Tibial nerve (tissue), 4 donors: ENCODE data around the gene IFIT3. TPM values are rescaled to one million over a fixed set of nuclear protein-coding genes. Genes with fewer than 3 reads are reported as not detected.

Source experiments
- DNase-seq, 2 donors: peaks; one replicate each; pipeline ENCODE4 v3.0.0-alpha.2; 2019; ENCODE audit warnings: low spot score in 2 of 2
- H3K27ac ChIP-seq, 4 donors: fragments of 200-600 bp; sonication (generic) in 3 of 4; one replicate each; pipeline ENCODE4 v1.5.1; 2017 to 2019; ENCODE audit warnings: mild to moderate bottlenecking in 1 of 4
- H3K27me3 ChIP-seq, 2 donors: fragments of 200-600 bp; sonication (generic) in 1 of 2; one replicate each; pipeline versions ENCODE4 v1.5.1 to v1.6.0; 2017 to 2019
- H3K36me3 ChIP-seq, 3 donors: fragments of 200-600 bp; sonication (generic); one replicate each; pipeline ENCODE4 v1.5.1; 2018 to 2019
- H3K4me1 ChIP-seq, 4 donors: fragments of 200-600 bp; sonication (generic) in 3 of 4; one replicate each; pipeline ENCODE4 v1.5.1; 2017 to 2019
- H3K4me3 ChIP-seq, 4 donors: fragments of 200-600 bp; sonication (generic) in 3 of 4; one replicate each; pipeline ENCODE4 v1.5.1; 2017 to 2019; ENCODE audit warnings: mild to moderate bottlenecking in 1 of 4, moderate library complexity in 1 of 4
- H3K9me3 ChIP-seq, 4 donors: fragments of 200-600 bp; sonication (generic) in 3 of 4; one replicate each; pipeline ENCODE4 v1.5.1; 2017 to 2019
- CTCF ChIP-seq, 5 experiments: fragments of 200-600 bp in 3 of 5; fragments of 450-650 bp in 2 of 5; sonication (generic) in 3 of 5; IDR thresholded peaks; one replicate each; pipeline ENCODE4 v1.5.1; 2016 to 2019; ENCODE audit warnings: antibody characterized with exemption in 5 of 5, mild to moderate bottlenecking in 3 of 5, moderate library complexity in 2 of 5
- EP300 ChIP-seq, 2 donors: sonication (generic); formaldehyde crosslinking; IDR thresholded peaks; one replicate each; pipeline ENCODE4 v1.6.1; 2017; ENCODE audit warnings: antibody characterized with exemption in 2 of 2, mild to moderate bottlenecking in 1 of 2
- POLR2A ChIP-seq, 2 donors: fragments of 450-650 bp; IDR thresholded peaks; one replicate each; pipeline ENCODE4 v1.6.1; 2017; ENCODE audit warnings: antibody characterized with exemption in 2 of 2, mild to moderate bottlenecking in 2 of 2, moderate library complexity in 2 of 2
- WGBS, 2 donors: methylation state at CpG; one replicate each; pipeline ENCODE4 v1.1.5; 2018; 5-methylcytosine and 5-hydroxymethylcytosine counted together
- total RNA-seq, 4 donors: library from RNA; depleted of rRNA; stranded (reverse); fragments of >200 nt; gene quantifications; one replicate each; pipeline ENCODE4 v1.1.0, GENCODE V29; 2016

Gene IFIT3
- total RNA-seq, 4 donors from 2014 or later = 7.2 to 24.9 (median 17.6) TPM

GRCh38 chr10:89357096-89357495 is 29.3 kb downstream of the IFIT3 start:
- H3K36me3 ChIP-seq = no peaks in the 10 kb centered on the region
- WGBS, 2 donors = 65 to 78% methylated on average over 1 of the region's 1 CpG
- H3K9me3 ChIP-seq = no peaks in the 10 kb centered on the region
- H3K27ac ChIP-seq = peak overlapping the region in 1 of 4 donors; percentile 9
- no peak for DNase-seq
- no peaks in the 10 kb centered on the region for H3K27me3 ChIP-seq
- H3K4me1 ChIP-seq = peaks cover 0 to 10% (median 5%) of the 10 kb centered on the region in 4 donors
- no peak overlapping the region for H3K4me3 ChIP-seq
- TF ChIP-seq CTCF (IDR thresholded peaks at IDR 0.05) (no peak), EP300 (IDR thresholded peaks at IDR 0.05) (no peak), POLR2A (IDR thresholded peaks at IDR 0.05) (no peak)

GRCh38 chr10:89357975-89358374 is 30.2 kb downstream of the IFIT3 start:
- Histone ChIP-seq H3K36me3 (no peaks in the 10 kb centered on the region), H3K27me3 (no peaks in the 10 kb centered on the region), H3K9me3 (no peaks in the 10 kb centered on the region), H3K27ac (no peak overlapping the region), H3K4me3 (no peak overlapping the region), H3K4me1 (peaks cover 0 to 2% (median under 1%) of the 10 kb centered on the region in 4 donors)
- WGBS, 2 donors = 85 to 89% methylated on average over 2 of the region's 2 CpGs
- TF ChIP-seq POLR2A (IDR thresholded peaks at IDR 0.05) (no peak), CTCF (IDR thresholded peaks at IDR 0.05) (no peak), EP300 (IDR thresholded peaks at IDR 0.05) (no peak)
- no peak for DNase-seq

GRCh38 chr10:89360157-89360556 is 32.4 kb downstream of the IFIT3 start:
- Histone ChIP-seq H3K4me1 (no peaks in the 10 kb centered on the region), H3K27me3 (no peaks in the 10 kb centered on the region), H3K36me3 (no peaks in the 10 kb centered on the region), H3K4me3 (no peak overlapping the region), H3K9me3 (no peaks in the 10 kb centered on the region), H3K27ac (no peak overlapping the region)
- DNase-seq = no peak
- TF ChIP-seq CTCF (IDR thresholded peaks at IDR 0.05) (no peak), EP300 (IDR thresholded peaks at IDR 0.05) (no peak), POLR2A (IDR thresholded peaks at IDR 0.05) (no peak)

DNA sequence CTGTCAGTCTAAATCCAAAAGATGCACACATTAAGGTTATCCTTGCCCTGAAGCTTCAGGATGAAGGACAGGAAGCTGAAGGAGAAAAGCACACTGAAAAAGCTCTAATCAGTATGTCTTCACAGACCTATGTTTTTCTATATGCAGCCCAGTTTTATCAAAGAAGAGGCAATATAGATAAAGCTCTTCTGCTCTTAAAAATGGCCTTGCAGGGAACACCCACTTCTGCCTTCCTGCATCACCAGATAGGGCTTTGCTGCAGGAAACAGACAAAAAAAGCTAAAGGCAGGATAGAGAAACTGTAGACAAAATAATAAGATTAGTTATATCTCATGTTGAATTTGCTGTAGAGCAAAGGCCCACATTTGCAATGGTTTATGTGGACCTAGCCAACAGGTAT is 35.1 kb downstream of the IFIT3 start:
- H3K9me3 ChIP-seq = no peaks in the 10 kb centered on the region
- H3K4me1 ChIP-seq = peaks cover 0 to 10% (median 7%) of the 10 kb centered on the region in 4 donors
- no peak overlapping the region for H3K4me3 ChIP-seq
- TF ChIP-seq EP300 (IDR thresholded peaks at IDR 0.05) (no peak), POLR2A (IDR thresholded peaks at IDR 0.05) (no peak)
- no peaks in the 10 kb centered on the region for H3K27me3 ChIP-seq
- H3K36me3 ChIP-seq = no peaks in the 10 kb centered on the region
- DNase-seq = no peak
- H3K27ac ChIP-seq = no peak overlapping the region

GRCh38 chr10:89363729-89364442 is 36.1 kb downstream of the IFIT3 start:
- Histone ChIP-seq H3K4me3 (no peak overlapping the region), H3K4me1 (peaks cover 0 to 19% (median 12%) of the 10 kb centered on the region in 4 donors), H3K27ac (no peak overlapping the region), H3K27me3 (no peaks in the 10 kb centered on the region), H3K9me3 (no peaks in the 10 kb centered on the region), H3K36me3 (no peaks in the 10 kb centered on the region)
- TF ChIP-seq POLR2A (IDR thresholded peaks at IDR 0.05) (no peak), EP300 (IDR thresholded peaks at IDR 0.05) (no peak), CTCF (IDR thresholded peaks at IDR 0.05) (no peak)
- DNase-seq = no peak
- 81 to 90% methylated on average over 6 of the region's 6 CpGs for whole genome bisulfite sequencing, 2 donors
